ENCODE data around the gene FAM200A. TPM values are rescaled to one million over a fixed set of nuclear protein-coding genes. Genes with fewer than 3 reads are reported as not detected.
"Not testable (repeated sequence)": the region's sequence is repeated elsewhere in the genome, so short reads cannot be mapped to it uniquely, and the experiment has no call there.

FAM200A gene
- total RNA-seq, 1 donor from 2014 or later: 13.3 TPM

DNA sequence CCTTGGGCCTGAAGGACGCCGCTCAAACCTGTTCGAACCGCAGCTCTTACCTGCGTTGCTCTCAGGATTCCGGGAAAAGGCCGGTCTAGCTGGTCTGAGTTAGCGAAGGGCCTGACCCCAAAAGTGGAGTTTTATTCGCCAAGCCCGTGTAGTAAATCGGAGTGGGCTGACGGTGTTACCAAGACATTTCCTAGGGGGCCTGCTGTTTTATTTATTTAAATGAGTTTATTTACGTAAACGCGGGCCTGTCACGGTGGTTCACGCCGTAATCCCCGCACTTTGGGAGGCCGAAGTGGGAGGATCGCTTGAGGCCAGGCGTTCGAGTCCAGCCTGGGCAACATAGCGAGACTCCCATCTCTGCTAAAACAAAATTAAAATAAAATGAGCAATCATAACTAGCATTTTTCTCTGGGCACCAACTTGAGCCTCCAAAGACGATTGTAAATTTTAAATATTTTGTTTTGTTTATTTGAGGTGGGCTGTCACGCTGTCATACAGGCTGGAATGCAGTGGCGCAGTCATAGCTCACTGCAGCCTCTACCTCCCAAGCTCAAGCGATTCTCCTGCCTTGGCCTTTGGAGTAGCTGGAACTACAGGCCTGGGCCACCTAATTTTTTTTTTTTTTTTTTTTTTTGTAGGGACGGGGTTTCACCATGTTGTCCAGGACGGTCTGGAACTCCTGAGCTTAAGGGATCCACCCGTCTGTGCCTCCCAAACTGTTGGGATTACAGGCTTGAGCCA lies 7.4 kb upstream of the FAM200A start:
- DNase-seq (ENCODE audit: low read depth): no peak

DNA sequence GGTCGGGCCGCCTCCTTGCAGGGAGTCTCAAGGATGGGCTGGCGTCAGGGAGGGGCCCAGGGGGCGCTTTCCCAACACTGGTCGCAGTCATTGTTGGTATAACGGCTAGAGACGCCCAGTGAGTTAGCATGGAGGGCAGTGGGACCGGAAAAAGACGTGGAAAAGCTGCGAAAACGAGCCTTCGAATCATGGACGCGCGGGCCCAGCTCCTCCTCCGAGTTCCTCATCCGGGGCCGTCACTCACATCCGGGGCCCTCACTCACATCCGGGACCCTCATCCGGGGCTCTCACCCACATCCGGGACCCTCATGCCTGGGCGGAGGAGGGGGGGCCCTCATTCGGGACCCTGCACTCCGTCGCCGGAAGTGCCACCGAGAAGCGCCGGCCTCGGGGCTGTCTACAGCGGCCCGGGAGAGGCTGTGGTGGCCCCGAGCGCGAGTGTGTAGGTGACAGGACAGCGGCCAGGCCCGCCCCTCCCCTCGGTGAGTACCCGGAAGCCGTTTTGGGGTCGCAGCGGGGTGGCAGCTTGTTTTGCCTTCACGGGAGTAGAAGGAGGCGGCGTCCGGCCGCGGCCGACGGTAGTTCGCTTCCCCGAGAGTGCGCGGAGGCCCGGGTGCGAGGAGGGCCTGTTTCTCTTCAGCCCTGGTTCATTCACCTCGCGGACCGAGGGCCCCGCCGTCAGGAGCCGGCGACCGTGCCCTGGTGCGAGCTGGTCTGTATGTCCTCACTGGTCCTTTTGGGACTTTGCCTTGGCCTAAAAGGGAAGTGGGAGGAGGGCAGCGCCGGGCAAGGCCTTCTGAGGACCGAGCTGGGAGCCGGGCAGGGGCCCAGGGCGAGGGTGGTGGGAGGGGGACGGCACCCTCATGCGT lies 6.6 kb upstream of the FAM200A start, which contains the start of gene ZNF655:
ZNF655 (plus strand) TSS at position 337 of the 869 bp plus-strand sequence. CDS start 1,918 bp downstream, outside the sequence.
- DNase-seq (ENCODE audit: low read depth): peak; percentile 57

DNA sequence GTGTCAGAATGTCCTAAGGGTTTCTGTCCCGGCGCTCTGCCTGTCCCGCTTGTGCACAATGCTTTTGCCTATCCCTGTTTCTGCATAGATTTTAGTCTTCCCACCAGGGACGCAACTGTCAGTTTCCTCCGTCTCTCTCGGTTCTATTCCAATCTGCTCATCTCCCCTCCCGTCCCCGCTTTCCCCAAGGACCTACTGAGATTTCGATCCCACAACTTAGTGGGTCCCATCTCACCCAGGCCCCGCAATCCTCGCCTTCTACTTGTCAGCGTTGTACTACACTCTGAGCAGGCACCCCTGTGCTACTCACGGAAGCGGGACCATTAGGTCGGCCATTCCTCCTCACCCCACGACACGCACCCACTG lies 6.0 kb upstream of the FAM200A start:
- DNase-seq (ENCODE audit: low read depth): peak; percentile 9

DNA sequence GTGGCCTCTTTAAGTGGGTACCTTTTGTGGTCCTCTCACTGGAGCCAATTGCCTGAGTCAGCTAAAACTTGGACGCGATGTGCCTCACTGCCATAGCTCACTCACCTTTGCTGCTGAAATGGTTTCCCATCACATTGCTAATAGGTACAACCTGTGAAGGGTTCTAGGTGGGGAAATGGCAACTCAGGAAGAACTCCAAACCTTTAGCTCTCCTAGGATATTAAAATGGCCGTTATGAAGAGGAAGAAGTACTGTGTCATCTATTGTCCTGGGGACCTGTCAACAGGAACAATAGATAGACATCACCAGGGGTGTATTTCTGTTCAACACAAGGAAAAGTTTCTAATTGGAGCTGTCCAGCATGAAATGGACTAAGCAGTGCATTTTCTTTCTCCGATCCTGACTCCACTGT lies 5.3 kb upstream of the FAM200A start:
- DNase-seq (ENCODE audit: low read depth): peak; percentile 25

DNA sequence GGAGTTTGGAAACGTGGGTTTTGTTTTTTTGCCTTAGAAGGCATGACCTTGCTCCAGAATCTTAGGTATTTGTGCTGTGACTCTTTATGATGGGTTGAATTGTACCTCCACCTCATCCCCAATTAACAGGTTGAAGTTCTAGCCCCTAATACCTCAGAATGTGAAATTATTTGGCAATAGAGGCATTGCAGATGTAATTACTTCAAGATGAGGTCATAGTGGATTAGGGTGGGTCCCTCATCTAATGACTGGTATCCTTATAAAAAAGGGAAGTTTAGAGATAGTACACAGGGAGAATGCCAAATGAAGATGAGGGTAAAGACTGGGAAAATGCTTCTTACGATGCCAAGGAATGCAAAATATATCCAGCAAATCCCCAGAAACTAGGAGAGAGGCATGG lies 3.0 kb upstream of the FAM200A start:
- DNase-seq (ENCODE audit: low read depth): no peak

DNA sequence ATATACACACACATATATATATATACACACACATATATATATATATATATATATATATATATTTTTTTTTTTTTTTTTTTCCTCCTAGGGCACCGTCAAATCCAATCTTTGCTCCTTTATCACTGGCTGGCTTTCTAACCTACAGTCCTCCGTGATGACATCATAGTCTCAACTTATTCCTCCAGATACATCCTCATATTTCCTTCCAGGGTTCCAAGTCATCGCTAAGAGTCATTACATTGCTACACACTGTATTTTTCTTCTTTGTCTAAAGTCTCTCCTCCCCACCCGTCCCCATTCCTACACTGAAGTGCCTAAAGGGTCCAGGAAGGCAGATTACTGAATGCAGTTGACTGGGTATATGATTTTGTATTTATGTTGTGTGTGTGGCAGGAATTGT lies 1.1 kb upstream of the FAM200A start:
- no peak for DNase-seq (ENCODE audit: low read depth)

DNA sequence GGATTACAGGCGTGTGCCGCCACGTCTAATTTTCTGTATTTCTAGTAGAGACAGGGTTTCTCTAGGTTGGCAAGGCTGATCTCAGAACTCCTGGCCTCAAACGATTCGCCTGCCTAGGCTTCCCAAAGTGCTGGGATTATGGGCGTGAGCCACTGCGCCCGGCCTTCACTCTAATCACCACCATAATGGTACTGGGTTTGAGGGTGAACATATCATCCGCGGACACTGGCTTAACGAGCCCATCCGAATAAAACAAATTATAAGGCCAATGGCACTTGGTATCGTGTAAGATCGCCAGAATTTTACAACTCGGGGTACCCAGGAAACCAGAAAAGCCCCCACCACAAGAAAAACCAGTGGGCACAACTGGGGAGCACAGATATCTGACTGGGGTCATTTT lies 580 bp downstream of the FAM200A start:
- no peak for DNase-seq (ENCODE audit: low read depth)

DNA sequence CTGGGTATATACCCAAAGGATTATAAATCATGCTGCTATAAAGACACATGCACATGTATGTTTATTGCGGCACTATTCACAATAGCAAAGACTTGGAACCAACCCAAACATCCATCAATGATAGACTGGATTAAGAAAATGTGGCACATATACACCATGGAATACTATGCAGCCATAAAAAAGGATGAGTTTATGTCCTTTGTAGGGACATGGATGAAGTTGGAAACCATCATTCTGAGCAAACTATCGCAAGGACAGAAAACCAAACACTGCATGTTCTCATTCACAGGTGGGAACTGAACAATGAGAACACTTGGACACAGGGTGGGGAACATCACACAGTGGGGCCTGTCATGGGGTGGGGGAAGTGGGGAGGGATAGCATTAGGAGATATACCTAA lies 2.4 kb downstream of the FAM200A start:
- not testable (repeated sequence) for DNase-seq (ENCODE audit: low read depth)

DNA sequence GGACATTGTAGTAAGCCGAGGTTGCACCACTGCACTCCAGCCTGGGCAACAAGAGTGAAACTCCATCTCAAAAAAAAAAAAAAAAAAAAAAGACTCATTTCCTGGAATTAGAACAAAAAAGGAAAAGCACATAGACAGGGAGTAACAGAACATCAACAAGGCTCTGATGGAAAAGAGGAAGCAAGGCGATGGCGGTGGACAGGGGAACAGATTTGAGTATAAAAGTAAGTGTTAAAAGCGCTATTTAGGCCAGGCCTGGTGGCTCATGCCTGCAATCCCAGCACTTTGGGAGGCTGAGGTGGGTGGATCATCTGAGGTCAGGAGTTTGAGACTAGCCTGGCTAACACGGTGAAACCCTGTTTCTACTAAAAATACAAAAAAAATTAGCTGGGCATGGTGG lies 6.6 kb downstream of the FAM200A start:
- not testable (repeated sequence) for DNase-seq (ENCODE audit: low read depth)

DNA sequence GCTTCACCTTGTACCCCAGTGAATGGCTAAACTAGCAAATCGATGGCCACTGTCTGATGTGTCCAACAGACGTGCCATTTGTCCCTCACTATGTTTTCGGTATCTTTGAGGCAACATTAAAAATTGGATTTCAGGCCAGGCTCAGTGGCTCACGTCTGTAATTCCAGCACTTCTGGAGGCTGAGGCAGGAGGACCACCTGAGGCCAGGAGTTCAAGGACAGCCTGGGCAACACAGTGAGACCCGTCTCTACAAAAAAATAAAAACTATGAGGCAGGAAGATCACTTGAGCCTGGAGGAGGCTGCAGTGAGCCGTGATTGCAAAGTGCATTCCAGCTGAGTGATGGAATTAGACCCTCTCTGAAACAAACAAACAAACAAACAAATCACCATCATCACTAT lies 8.0 kb downstream of the FAM200A start:
- DNase-seq (ENCODE audit: low read depth): no peak

DNA sequence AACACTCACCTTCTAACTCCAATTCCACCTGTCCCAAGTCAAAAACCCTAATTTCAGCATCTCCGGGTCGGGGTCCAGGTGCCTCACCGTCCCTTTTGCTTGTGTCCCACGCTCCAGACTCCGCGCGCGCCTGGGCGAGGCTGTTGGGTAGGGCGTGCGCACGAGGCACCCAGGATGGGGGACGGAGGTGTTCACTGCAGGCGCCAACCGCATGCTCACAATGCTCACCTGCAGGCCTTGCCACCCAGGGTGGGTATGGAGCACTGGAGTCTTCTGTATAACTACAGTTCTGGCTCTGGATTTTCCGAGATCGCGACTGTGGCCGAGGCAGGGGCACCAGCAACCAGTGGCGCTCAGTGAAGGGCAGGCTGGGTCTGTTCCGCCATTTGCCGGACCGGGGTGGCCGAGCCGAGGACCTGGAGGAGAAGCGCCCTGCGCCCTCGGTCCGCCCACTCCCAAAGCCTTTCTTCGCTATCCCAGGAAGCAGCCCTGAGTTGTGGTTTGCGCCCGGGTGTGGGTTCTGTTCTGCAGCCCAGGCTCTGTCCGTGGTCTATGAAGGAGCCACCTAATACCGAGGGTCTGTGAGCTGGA lies 8.7 kb downstream of the FAM200A start:
- no peak for DNase-seq (ENCODE audit: low read depth)

DNA sequence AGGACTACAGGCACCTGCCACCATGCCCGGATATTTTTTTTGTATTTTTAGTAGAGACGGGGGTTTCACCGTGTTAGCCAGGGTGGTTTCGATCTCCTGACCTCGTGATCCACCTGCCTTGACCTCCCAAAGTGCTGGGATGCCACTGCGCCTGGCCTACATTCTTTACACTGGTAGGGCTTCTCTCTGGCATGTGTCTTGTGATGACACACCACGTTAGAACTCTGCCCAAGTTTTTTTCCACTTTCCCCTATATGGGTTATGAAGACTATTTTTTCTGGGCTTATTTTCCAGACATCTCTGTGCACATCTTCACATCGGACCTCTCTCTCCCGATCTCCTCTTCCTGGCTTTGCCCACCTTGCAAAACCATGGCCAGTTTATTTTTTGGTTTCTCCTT lies 10.7 kb downstream of the FAM200A start:
- DNase-seq (ENCODE audit: low read depth): no peak

DNA sequence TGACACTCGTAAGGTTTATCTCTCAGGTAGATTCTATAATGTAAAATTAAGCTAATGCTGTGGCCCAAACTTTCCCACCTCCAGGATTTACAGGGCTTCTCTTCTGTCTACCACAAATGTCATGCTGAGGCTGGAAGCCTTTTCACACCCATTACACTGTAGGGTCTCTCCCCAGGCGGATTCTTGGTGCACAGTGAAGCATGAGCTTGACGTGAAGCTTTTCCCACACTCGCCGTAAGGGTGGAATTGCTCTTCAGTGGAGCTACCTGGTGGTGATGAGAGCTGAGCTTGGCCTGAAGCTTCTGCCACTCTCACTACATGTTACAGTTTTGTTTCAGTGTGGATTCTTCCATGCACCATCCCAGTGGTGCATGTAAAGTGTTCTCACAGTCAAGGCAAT lies 11.4 kb downstream of the FAM200A start:
- DNase-seq (ENCODE audit: low read depth): no peak

DNA sequence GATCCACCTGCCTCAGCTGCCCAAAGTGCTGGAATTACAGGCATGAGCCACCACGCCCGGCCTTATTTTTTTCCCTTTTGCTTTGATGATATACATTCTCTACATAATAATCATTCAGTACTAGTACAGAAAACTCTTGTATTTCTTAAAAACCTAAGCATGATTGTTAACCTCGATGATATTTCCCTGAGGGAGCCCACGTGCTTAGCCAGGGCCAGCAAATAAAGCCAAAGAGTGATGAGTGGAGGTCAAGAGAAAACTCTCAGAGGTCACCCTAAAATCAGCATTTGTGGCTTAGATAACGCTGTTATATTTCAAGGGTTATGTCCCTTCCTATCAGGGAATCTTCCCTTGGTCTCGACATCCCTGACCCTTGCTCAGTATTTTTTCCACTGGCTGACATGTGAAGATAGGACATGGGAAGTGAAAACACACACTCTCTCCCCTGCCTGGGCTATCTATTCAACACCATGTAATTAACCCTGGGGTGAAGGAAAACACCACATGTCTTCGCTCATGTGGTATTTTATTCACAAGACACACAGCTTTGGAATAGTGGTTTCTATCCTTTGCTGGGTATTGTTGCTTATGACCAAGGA lies 12.6 kb downstream of the FAM200A start:
- DNase-seq (ENCODE audit: low read depth): no peak

DNA sequence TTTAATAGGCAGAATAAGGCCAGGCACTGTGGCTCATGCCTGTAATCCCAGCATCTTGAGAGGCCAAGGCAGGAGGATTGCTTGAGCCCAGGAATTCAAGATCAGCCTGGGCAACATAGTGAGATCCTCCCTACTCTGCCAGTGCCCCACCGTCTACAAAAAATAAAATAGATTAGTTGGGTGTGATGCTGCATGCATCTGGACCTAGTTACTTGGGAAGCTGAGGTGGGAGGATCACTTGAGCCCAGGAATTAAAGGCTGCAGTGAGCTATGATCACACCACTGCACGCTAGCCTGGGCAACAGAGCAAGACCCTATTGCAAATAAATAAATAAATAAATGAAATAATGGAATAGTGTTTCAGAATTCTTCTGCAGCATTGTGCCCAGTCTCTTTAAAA lies 16.2 kb downstream of the FAM200A start:
- no peak for DNase-seq (ENCODE audit: low read depth)

DNA sequence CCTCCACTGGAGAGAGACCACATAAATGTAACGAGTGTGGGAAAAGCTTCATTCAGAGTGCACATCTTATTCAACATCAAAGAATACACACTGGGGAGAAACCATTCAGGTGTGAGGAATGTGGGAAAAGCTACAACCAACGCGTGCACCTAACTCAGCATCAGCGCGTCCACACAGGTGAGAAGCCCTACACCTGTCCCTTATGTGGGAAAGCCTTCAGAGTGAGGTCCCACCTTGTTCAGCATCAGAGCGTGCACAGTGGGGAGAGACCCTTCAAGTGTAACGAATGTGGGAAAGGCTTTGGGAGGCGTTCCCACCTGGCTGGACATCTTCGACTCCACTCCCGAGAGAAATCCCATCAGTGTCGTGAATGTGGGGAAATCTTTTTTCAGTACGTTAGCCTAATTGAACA lies 20.6 kb downstream of the FAM200A start:
- DNase-seq (ENCODE audit: low read depth): no peak

DNA sequence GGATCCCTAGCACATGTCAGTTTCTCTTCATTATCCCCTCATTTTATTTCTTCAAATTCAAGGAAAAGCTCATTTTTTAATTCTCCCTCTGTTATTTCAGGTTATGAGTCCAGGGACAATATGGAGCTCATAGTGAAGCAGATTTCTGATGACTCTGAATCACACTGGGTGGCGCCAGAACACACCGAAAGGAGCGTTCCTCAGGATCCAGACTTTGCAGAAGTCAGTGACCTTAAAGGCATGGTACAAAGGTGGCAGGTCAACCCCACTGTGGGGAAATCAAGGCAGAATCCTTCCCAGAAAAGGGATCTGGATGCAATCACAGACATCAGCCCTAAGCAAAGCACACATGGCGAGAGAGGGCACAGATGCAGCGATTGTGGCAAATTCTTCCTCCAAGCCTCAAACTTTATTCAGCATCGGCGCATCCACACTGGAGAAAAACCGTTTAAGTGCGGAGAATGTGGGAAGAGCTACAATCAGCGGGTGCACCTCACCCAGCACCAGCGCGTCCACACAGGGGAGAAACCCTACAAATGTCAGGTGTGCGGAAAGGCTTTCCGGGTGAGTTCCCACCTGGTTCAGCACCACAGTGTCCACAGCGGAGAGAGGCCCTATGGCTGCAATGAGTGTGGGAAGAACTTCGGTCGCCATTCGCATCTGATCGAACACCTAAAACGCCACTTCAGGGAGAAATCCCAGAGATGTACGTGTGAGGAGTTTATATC lies 26.0 kb downstream of the FAM200A start:
- DNase-seq (ENCODE audit: low read depth): no peak

DNA sequence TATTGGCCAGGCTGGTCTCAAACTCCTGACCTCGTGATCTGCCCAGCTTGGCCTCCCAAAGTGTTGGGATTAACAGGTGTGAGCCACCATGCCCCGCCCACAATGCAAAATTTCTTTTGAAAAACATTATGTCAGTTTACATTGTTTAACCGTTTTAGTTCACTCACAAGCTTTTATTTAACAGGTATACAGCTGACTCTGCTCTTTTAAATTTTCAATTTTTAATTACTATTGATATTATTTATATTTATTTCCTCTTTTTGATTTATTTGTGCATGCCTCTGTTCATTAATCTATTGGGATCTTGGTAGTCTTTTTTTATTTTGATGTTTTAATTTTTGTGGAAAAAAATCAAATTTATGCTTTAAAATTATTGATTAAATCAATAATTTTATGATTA lies 30.5 kb downstream of the FAM200A start:
- DNase-seq (ENCODE audit: low read depth): no peak

DNA sequence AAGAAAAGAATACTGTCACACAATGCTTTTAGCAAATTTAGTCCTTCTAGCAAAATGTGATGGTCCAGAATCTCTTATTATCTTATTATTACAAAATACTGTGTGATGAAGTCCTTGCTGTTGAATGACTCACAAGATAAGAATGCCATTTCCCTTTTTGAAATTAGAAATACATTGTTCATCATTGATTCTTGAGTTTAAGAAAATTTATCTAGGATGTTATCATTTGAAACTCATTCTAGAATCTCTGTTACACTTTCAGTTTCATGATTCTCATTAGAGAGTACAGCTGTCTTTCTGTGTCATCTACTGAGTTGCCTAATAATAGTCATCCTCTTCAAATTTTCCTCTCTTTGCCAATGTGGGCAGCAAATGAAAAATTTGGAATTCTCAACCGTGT lies 37.9 kb downstream of the FAM200A start:
- no peak for DNase-seq (ENCODE audit: low read depth)

DNA sequence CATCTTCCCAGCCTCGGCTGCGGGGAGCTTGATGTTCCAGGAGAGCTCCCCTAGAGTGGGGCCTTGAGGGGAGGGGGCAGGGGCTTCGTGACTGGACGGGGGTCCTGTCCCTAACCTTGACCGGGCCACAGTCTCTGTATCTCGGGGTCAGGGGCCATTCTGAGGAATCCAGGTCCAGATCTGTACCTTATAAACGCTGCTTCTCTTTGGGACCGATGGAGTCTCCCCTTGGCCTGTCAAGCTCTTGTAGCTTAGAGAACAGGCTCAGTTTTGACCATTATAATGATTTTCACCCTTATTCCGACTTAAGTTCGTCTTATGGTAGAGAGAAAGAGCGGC lies 46.6 kb downstream of the FAM200A start:
- DNase-seq (ENCODE audit: low read depth): no peak

DNA sequence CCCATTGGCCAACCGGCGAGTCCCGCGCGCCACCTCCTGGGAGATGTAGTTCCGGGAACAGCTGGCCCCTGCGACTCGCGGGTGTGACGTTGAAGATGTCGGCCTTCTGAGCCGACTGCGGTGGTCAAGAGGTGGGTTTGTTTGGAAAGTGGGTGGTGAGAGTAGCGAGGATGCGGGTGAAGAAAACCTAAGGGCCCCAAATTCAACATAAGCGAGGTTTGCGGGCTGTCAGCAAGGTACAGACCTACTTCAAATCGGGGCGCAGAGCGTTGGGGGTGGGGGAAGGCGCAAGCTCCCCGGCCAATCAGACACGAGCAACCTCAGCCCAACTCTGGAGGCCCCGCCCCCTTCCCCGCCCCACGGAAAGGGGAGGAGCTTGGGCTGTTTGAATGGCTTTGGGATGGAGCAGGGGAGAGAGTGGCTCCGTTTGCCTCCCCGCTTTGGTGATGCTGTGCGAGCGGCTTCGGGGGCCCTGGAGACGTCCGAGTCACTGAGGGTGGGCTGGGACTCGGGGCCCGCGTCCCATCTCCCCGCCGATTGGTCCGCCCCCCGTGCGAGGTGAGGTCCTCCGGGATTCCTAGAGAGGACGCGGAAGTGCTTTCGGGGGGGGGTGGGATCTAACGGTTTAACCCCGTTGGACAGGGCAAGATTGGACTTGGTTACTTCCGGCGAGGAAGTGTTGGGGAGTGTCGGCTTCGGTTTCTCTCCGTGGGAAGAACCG lies 47.2 kb downstream of the FAM200A start, which contains the start of gene ZKSCAN5:
ZKSCAN5 (plus strand) TSS at position 60 of the 721 bp plus-strand sequence. CDS start 1,383 bp downstream, outside the sequence.
- DNase-seq (ENCODE audit: low read depth): peak; percentile 88

Data from renal cortical epithelial cell (primary cell).